DLD1 (cell line): ENCODE data around the gene PRDM15.

Experiments used
- in situ Hi-C: cut with HindIII; loops from 2 replicates; pipeline ENCODE4 v1.10.0; 2017; ENCODE audit warnings: low sequenced_read_pairs

Gene PRDM15

DNA sequence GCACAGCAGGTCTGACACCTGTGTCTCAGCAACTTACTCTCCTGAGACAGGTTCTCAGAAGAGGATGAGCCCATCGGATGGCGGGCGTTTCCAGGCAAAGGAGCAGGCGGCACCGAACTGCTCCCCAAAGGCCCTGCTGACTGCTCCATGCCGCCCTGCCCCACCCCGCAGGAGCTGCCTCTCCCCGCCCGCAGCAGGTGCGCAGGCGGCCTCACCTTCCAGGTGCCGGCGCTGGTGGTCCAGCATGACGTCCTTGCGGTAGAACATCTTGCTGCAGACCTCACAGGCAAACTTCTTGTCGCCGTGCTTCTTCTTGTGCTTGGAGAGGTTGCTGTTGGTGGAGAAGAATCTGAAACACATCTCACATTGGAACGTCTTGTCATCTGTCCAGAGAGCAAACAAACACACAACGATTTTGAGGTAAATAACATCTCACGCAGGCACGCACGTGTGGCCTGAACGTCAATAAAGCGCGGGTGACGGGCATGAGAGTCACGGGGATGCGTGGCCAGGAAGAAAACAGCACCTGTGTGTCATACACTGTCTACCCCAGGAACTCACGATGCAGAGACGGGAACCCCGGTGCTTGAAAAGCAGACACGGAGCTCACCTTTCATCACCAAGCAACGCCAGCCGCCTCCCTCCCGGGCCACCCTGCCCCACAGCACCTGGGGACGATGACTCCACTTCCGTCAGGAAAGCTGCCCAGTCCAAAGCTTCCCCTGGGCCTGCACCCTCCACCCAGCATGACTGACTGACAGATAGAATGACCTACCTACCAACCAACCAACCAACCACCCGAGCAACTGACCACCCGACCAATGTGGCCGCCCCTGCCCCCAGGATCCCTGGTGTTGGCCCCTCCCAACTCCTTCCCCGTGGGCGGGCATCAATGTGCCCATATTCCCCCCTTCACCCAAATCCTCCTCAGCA, 50.9 kb downstream of the PRDM15 start:
- in situ Hi-C loops, result no loop called here

DNA sequence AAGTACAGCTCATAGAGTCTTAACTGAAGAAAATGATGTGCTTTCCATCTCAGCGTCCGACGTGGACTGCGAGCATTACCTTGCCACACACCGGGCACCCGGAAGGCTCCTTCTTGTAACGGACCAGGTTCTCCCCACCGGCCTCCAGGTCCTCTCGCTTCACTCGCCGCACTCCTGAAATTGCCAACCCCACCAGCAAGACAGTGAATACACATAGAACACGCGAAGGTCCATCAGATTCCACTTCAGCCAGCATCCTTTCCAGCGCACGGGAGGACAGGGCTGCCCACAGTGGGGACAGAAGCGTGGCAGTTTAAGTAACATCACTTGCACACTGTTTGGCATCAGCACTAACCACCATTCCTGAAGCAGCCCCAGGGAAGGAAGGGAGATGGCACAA, 53.3 kb downstream of the PRDM15 start:
- in situ Hi-C loops, result no loop called here

DNA sequence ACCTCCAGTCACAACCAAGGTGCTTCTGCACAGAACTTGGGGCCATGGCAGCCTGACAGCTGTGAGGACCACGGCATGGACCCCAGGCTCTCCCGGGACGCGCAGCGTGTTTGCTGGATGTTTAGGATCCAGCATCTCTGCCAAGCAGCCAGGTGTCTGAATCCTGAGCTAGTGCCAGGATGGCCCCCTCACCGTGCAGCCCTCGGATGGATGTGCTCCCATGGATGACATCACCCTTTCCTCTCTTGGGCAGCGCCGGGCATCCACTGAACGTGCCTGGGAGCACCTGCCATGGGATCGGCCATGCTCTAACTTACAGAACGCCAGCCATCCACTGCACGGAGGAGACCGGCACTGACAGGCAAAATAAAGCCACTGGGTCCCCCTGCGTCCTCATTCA, 53.9 kb downstream of the PRDM15 start:
- in situ Hi-C loops, result no loop called here

DNA sequence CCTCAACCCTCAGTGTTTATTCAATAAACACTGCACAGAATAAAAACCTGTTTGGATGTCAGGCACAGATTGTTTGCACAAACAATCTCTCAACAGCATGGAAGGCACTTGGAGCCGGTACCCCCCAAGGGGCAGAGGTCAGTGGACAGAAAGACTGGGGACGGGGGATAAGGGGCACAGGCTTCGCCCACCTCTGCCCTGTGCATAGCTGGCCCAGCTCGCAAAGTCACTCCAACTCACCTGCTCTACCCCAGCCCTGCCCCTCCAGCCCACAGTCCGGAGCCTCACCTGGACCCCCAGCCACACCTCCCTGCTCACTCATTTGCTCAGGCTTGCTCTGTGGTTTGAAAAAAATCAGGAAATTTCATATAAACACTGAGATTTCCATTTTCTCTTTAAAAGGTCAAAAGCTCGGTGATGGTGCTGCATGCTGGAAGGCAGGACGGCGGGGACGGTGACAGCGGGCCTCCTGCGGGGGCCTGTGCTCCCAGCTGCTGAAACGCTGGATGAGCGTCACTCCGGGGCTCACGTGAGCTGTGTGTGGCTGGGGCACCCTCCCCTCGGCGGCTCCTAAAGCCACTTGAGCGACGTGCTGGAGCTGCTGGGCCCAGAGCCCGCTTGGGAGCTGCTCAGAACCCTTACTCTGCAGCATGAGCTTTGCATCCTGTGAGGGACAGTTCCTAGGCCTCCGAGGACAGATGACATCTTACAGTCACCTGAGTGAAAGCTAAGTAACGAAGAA, 54.5 kb downstream of the PRDM15 start:
- in situ Hi-C loops, result no loop called here

DNA sequence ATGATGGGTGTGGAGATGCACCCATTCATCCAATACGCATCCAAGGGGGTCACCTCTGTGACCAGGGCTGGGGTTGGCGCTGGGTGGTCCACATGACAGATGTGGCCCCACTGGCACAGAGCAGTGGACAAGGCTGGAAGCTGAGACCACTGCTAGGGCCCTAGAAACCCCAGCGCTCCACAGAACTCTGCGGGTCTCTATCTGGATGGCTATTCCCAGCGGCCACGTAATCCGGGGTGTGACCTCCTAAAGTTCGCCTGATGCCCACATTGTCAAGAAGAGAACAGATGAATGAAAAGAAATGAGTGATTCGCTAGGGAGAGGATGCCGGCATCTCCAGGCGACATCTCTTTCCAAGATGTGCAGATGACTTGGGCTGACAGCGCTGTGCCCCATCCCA, 55.2 kb downstream of the PRDM15 start:
- in situ Hi-C loops, result no loop called here

DNA sequence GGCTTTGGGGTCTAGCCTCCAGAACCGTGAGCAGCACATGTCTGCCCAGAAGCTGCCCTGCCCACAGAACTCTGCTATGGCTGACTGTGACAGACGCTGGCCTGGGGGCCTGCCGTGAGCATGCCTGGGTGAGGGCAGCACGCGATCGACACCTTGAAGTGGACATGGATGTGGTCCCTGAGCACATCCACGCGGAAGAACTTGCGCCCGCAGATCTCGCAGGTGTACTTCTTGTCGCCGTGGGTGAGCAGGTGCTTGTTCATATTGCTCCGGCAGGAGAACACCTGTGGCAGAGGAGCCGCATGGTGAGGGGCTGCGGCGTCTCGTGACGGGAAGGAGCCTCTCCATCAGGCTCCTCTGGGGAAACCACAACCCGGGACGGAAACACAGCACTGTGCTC, 56.0 kb downstream of the PRDM15 start:
- in situ Hi-C loops, result no loop called here

DNA sequence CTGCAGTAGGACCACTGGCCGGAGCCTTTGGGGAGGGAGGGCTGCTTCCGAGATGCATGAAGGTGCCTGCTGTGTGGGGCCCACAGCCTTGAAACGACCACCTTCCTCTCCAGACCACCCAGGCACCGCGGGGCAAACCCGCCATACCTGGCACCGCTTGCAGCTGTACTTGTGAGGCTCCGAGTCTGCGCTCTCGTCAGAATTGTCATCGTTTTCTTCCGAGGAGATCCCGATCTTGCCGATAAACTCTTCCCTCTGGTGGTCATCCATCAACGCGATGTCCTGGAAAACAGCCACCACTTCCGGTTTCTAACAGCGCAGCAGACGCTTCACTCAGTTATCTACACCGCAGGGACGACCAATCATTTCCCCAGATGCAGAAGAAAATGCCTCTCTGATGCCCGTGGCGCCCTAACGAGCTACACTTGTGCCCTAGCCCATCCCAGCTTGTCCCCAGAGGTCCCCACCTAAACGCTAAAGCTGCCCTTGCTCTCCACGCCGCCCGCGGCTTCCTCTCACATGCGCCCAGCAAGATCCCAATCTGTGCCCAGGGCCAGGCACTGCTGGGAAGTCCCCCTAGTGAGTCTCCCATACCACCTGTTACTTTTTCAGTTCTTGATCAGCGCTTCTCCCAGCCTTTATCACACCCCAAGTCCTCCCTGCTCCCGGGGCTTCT, 57.2 kb downstream of the PRDM15 start:
- in situ Hi-C loops, result no loop called here

DNA sequence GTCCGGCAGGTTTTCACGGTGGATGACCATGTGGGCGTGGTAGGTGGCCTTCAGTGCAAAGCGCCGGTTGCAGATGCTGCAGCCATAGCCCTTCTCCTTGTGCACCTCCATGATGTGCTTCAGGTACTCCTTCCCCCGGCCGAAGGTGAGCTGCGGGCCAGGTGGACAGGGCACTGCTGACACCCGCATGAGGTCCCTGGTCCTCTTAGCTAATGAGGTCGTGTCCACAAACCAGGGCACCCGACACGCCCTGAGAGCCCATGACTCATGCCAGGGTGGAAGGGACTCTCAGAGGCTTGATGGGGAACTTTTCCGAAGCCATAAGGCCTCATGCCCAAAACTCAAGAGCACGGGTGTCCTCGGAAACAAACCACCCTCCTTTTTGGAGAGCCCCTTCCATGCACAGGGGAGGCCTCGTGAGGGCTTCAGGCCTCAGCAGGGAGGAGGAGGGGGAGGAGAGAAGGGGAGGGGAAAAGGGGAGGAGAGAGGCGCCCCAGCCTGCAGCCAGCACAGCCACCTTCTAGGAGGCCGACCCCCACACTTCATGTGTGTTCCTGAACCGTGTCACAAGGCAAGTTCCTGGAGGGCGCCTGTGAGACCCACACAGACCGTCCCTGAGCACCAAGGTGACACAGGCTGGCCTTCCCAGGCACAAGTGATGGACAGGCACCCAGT, 57.9 kb downstream of the PRDM15 start:
- in situ Hi-C loops, result no loop called here

DNA sequence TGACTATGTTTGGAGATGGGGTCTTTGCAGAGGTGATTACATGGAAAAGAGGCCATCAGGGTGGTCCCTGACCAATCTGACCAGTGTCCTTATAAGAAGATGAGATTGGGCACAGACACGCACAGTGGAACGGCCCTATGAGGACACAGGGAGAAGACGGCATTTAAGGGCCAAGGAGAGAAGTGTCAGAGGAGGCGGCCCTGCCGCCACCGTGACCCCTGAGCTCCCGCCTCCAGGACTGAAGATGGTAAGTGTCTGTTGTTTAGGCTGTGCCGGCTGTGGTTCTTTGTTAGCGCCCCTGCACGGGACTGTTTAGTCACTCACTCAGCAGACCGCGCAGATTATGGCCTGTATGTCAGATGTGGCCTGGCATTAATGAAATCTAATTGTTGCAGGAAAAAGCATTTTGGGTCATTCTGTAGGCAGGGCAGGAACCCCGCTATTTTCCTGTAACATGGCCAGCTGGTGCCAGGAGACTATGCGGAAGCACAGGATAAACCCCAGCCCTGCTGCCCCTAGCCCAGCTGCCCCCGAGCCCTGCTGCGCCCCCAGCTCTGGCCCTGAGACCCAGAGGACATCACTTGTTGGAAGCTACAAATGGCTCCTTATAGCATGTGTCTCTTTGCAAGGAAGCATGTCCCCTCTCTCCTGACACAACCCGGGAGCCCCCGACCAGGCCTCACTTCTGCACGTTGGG, 58.6 kb downstream of the PRDM15 start:
- in situ Hi-C loops, result no loop called here

DNA sequence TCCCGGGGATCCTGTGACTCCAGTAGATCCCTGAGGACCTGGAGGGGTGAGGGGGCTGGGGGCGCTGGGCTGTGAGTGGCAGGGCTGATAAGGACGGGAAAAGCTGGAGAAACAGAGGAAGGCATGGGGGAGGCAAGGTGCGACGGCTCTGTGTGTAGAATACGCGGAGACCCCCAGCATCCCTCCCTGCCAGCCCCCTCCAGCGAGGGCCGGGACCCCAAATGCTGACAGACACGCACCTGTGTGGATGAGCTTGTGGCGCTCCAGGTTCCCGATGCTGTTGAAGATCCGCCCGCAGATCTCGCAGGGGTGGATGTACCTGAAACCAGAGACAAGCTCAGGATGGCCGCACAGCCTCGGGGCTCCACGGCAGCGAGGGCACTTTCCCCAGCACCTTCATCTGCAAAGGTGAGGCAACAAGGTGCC, 59.3 kb downstream of the PRDM15 start:
- in situ Hi-C loops, result no loop called here

DNA sequence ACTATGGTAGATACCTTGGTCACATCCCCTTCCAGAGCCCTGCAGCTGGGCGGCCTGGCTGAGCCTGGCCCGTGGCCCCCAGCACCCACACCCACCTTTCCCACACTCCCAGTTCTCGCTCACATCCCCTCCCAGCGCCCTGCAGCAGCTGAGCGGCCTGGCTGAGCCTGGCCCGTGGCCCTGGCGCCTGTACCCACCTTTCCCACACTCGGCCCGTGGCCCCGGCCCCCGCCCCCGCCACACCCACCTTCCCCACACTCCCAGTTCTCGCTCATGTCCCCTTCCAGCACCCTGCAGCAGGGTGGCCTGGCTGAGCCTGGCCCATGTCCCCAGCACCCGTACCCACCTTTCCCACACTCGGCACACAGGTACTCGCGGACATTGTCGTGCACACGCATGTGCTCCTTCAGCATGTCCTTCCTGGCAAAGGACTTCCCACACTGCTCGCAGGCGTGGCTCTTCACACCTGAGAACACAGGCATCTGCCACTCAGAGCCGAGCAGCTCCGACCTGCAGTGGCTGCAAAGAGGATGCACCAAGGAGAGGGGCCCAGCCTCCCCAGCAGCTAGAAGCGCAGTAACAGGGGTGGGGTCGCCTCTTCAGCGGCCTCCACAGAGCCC, 59.8 kb downstream of the PRDM15 start:
- in situ Hi-C loops, result no loop called here

DNA sequence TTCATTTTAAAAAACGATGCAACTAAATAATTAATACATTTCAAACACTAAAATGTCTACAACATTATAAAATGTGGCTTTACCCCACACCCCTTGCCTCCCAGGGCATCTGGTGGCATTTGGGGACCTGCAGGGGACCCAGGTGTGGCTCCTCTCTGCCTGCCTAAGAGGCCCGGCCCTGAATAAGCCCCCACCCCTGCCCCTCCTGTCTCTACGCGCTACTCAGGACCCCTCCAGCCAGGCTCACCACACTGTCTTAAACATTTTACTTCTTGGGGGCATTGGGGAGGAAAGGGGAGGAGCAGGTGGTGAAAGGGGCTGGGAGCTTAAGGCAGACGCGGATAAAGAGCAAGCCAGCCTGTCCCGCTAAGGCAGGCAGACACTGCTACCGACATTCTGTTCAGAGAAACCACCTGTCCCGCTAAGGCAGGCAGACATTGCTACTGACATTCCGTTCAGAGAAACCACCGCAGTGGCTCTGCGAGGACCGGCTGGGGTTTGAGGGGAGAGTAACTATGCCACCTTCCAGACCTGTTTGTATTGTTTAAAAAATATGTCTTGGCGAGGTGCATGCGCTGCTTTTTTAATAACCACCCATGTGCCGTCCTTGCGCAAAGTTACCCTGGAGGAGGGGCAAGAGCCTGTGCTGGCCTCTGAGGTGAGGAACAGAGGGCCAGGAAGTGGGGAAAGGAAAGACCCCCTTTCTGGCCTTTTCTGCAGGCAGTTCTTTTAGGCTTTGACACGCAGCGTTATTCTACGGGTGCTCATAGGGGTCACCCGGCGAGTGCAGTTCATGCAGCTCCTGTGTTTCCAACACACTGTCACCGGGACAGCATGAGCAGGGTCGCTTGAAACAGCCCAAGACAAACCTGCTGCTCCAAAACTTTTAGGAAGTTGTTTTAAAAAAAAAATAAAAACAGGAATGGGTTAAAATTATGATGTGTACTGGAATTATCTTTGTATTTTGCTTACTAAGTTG, 61.0 kb downstream of the PRDM15 start:
- in situ Hi-C loops, result no loop called here

DNA sequence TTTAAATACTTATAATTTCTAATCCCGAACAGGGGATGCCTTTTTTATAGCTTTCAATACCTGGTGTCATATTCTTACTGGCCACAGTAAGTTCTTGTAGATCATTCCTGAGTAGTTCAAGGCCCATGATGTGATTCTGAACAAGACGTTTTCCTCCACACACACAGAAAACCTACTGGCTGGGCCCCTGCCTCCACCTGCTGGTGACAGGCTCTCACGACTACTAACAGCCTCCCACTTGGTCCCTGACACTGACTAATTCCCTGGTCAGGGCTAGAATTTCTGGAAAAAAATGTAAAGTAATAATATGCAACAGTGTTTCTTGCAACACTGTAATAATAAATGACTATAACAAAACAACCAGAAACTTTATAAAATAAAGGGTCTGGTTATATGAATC, 61.9 kb downstream of the PRDM15 start:
- in situ Hi-C loops, result no loop called here

DNA sequence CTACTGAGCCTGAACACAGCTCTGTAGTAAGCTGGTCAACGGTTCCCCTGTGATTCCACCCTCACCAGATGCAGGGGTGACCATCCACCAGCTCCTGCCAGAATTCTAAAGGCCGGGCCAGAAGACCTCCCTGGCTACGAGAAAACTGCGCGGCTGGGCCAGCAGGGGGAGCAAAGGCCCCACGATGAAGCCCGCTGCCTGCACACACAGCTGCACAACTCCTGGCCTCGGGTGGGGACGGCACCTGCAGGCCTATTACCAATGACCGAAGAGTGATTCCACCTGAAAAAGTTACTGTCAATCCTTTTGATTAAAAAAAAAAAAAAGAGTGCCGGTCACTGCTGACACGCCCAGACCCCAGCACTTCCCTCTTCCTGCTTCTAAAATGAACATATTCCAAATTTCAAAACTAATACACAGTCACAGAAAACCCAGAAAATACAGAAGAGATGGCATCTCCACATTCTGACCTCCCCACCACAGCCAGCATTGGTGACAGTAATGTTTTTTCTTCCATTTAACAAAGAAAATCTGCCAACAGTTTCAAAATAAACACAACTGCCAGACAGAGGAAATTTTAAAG, 62.5 kb downstream of the PRDM15 start:
- in situ Hi-C loops, result no loop called here

DNA sequence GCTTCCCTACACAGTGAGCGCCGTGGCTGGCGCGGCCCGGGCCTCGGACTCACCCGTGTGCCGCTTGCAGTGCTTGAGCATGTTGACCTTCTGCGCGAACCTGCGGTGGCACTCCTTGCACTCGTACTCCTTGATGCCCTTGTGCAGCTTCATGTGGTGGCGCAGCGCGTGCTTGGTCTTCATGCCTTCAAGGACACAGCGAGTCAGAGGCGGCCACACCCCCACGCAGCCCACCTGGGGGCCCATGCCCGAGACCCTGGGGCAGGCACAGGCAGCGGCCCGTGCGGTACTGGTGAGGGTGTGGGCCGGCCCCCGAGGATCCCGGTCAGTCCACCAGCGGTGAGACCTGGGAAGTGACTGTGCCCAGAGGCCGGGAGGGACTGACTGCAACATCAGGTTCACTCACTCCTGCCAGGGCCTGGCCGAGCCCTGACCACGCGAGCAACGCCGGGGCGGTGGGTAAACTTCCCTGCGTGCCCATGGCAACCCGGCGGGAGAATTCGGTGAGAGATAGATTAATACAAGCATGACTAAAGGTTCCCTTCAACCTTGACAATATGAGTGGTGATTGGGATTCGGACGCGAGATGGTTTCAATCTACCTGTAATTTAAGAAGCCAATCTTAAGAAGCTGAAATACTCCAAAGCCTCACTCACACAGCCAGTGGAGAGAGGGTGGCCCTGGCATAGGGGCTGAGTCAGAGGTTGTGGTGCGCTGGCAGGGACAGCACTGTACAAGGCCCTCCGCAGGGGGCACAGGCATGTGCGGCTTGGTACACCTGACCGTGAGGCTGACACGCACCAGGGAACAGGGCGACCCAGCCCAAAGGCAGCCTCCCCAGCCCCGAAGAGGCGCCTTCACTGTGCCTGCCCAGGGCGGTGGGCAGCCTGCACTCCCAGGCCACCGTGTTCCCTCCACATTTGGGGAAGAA, 63.2 kb downstream of the PRDM15 start:
- in situ Hi-C loops, result no loop called here

DNA sequence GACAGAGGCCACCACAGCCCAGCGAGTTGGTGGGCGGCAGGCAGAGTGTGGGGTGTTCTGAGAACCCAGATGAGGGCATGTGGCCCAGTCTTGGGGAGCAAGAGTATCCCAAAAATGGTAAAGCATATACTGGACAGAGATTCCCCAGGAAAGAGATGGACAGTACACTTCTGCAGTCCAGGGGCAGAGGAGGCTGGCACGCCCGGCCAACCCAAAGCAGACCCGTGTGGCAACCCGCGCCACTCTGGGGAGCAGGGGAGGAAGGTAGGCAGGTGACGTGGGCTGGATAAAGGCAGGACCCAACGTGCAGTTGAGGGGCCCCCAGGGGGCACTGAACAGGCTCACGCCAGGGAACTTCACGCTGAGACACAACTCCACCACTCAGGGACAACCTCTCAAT, 65.9 kb downstream of the PRDM15 start:
- in situ Hi-C loops, result no loop called here

DNA sequence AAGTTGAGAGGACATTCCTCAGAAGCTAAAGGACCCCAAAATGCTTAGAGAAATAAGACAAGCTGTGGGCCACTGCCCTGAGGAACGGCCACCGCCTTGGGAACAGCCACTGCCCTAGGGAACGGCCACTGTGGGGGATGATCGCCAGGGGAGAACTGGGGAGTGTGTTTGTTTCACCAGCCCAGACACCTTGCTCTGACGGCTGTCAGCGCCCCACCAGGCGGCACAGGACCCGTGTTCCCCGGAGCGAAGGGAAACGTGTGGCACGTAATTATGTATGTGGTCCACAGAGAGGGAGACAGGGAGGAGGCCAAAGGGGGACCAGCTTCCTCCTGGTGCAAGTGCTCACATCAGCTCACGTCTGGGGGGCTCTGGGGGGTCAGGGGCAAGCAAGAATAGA, 66.5 kb downstream of the PRDM15 start:
- in situ Hi-C loops, result no loop called here

DNA sequence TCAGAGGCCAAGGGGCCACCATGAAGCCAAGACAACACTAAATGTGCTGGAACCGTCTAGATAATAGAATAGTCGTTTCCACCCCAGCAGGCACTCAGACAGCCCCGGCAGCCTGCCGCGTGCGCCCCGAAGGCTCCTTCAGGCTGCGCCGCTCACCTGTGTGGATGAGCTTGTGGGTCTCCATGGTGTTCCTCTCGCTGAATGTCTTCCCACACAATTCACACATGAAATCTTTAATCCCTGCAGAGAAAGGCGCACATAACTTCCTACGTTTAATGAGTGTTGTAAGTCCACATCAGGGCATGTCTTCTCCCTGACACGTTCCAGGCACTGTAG, 68.6 kb downstream of the PRDM15 start:
- in situ Hi-C loops, result no loop called here
